OCI-LY3 (cell line): ENCODE measurements around the gene SCARB1.

Experiments used
- H2AFZ ChIP-seq: fragments of 200-600, 300-600 bp; shearing (Covaris generic); 2 replicates; pipeline ENCODE4 v1.6.0; 2014; ENCODE audit warnings: antibody characterized with exemption, low read depth, low read length
- H3K27ac ChIP-seq: fragments of 200-600, 300-600 bp; sonication (generic); 2 replicates; pipeline ENCODE4 v1.5.1; 2014; ENCODE audit warnings: mild to moderate bottlenecking, low read length, moderate library complexity, mixed read lengths
- H3K27me3 ChIP-seq: fragments of 200-600, 300-600 bp; sonication (generic); 2 replicates; pipeline ENCODE4 v1.6.1; 2014; ENCODE audit warnings: low read depth, low read length, mixed read lengths
- H3K36me3 ChIP-seq: fragments of 200-600, 300-600 bp; sonication (generic); replicated peaks from 2 replicates; pipeline ENCODE3; 2014; ENCODE audit warnings: low read depth, low read length, mixed read lengths
- H3K4me1 ChIP-seq: fragments of 300-600, 200-600 bp; sonication (generic); 2 replicates; pipeline ENCODE4 v1.6.1; 2014; ENCODE audit warnings: low read length, mixed read lengths
- H3K4me2 ChIP-seq: fragments of 200-600, 300-600 bp; sonication (generic); 2 replicates; pipeline ENCODE4 v1.6.1; 2014; ENCODE audit warnings: low read length, mixed read lengths
- H3K4me3 ChIP-seq: fragments of 300-600, 200-600 bp; sonication (generic); 2 replicates; pipeline ENCODE4 v1.5.1; 2014; ENCODE audit warnings: antibody characterized with exemption, mild to moderate bottlenecking, low read length, moderate library complexity
- H3K79me2 ChIP-seq: fragments of 300-600, 200-600 bp; shearing (Covaris generic); 2 replicates; pipeline ENCODE4 v1.6.1; 2014; ENCODE audit warnings: mild to moderate bottlenecking, low read length, mixed read lengths
- H3K9ac ChIP-seq: fragments of 300-600, 200-600 bp; shearing (Covaris generic); 2 replicates; pipeline ENCODE4 v1.6.0; 2014; ENCODE audit warnings: mild to moderate bottlenecking, low read length, moderate library complexity
- H3K9me3 ChIP-seq: fragments of 200-600, 300-600 bp; shearing (Covaris generic); 2 replicates; pipeline ENCODE4 v1.6.1; 2014; ENCODE audit warnings: low read length, mixed read lengths; ENCODE audit not compliant: insufficient read depth
- H4K20me1 ChIP-seq: fragments of 200-600, 300-600 bp; sonication (generic); 2 replicates; pipeline ENCODE4 v1.6.1; 2016; ENCODE audit warnings: low read length, mixed read lengths; ENCODE audit not compliant: insufficient read depth
- CTCF ChIP-seq: fragments of 200-600, 300-600 bp; sonication (generic); IDR thresholded peaks from 2 replicates; pipeline ENCODE4 v1.5.1; 2014; ENCODE audit warnings: antibody characterized with exemption, low read length, low read depth
- EZH2phosphoT487 ChIP-seq: fragments of 200-600 bp; shearing (Covaris generic); IDR thresholded peaks from 2 replicates; pipeline ENCODE4 v1.6.1; 2018; ENCODE audit warnings: antibody characterized with exemption, mixed run types, low read depth

Gene SCARB1

GRCh38 chr12:124747426-124748161 is 116.1 kb downstream of the SCARB1 start:
- no peak overlapping the region for H3K4me2 ChIP-seq
- no peaks in the 10 kb centered on the region for H3K79me2 ChIP-seq
- no peaks in the 10 kb centered on the region for H3K36me3 ChIP-seq
- H3K9me3 ChIP-seq: no peaks in the 10 kb centered on the region
- H3K27ac ChIP-seq: no peak overlapping the region
- peaks cover 41% of the 10 kb centered on the region for H3K27me3 ChIP-seq
- no peak overlapping the region for H2AFZ ChIP-seq
- H4K20me1 ChIP-seq: no peaks in the 10 kb centered on the region
- peaks cover 13% of the 10 kb centered on the region; the same call in 1 of the 2 replicates for H3K4me1 ChIP-seq
- no peak overlapping the region for H3K9ac ChIP-seq
- TF ChIP-seq EZH2phosphoT487: no peak
- TF ChIP-seq CTCF: no peak
- H3K4me3 ChIP-seq: no peak overlapping the region

- H2AFZ ChIP-seq: no peak overlapping the region
These were observed 116.8 kb downstream of the SCARB1 start for GRCh38 chr12:124746649-124747425.

GRCh38 chr12:124745891-124746570 is 117.6 kb downstream of the SCARB1 start:
- H3K27me3 ChIP-seq: peaks cover 37% of the 10 kb centered on the region
- TF ChIP-seq EZH2phosphoT487 (no peak), CTCF (no peak)
- no peaks in the 10 kb centered on the region for H3K9me3 ChIP-seq
- H4K20me1 ChIP-seq: no peaks in the 10 kb centered on the region
- H3K9ac ChIP-seq: no peak overlapping the region
- H3K4me2 ChIP-seq: no peak overlapping the region
- no peaks in the 10 kb centered on the region for H3K36me3 ChIP-seq
- no peak overlapping the region for H3K27ac ChIP-seq
- no peaks in the 10 kb centered on the region for H3K79me2 ChIP-seq
- no peak overlapping the region for H3K4me3 ChIP-seq
- no peak overlapping the region for H2AFZ ChIP-seq
- H3K4me1 ChIP-seq: peaks cover 13% of the 10 kb centered on the region; the same call in 1 of the 2 replicates

More at GRCh38 chr12:124746649-124747425, 116.8 kb downstream of the SCARB1 start:
- H3K4me2 ChIP-seq: no peak overlapping the region
- H3K36me3 ChIP-seq: no peaks in the 10 kb centered on the region
- H4K20me1 ChIP-seq: no peaks in the 10 kb centered on the region
- peaks cover 35% of the 10 kb centered on the region for H3K27me3 ChIP-seq
- peaks cover 13% of the 10 kb centered on the region; the same call in 1 of the 2 replicates for H3K4me1 ChIP-seq
- no peak overlapping the region for H3K9ac ChIP-seq
- no peaks in the 10 kb centered on the region for H3K79me2 ChIP-seq
- H3K9me3 ChIP-seq: no peaks in the 10 kb centered on the region
- H3K27ac ChIP-seq: no peak overlapping the region
- TF ChIP-seq EZH2phosphoT487 (no peak), CTCF (no peak)
- no peak overlapping the region for H3K4me3 ChIP-seq

GRCh38 chr12:124745465-124745890 is 118.2 kb downstream of the SCARB1 start:
- Histone ChIP-seq H3K9ac (no peak overlapping the region), H3K4me1 (peaks cover 13% of the 10 kb centered on the region; the same call in 1 of the 2 replicates), H3K9me3 (no peaks in the 10 kb centered on the region), H3K27me3 (peaks cover 38% of the 10 kb centered on the region), H3K27ac (no peak overlapping the region), H4K20me1 (no peaks in the 10 kb centered on the region), H3K4me3 (no peak overlapping the region), H3K79me2 (no peaks in the 10 kb centered on the region), H2AFZ (no peak overlapping the region), H3K36me3 (no peaks in the 10 kb centered on the region), H3K4me2 (no peak overlapping the region)
- TF ChIP-seq EZH2phosphoT487 (no peak), CTCF (no peak)
